Measurements from ENCODE around the gene MRFAP1L1.

MRFAP1L1 gene

GRCh38 chr4:6753103-6753560, 43.5 kb upstream of the MRFAP1L1 start:
- ChIA-PET CTCF (no interaction called here), POLR2A (no interaction called here)
- no peak for DNase-seq (ENCODE audit: extremely low spot score)
- TF ChIP-seq, protein P1, sequence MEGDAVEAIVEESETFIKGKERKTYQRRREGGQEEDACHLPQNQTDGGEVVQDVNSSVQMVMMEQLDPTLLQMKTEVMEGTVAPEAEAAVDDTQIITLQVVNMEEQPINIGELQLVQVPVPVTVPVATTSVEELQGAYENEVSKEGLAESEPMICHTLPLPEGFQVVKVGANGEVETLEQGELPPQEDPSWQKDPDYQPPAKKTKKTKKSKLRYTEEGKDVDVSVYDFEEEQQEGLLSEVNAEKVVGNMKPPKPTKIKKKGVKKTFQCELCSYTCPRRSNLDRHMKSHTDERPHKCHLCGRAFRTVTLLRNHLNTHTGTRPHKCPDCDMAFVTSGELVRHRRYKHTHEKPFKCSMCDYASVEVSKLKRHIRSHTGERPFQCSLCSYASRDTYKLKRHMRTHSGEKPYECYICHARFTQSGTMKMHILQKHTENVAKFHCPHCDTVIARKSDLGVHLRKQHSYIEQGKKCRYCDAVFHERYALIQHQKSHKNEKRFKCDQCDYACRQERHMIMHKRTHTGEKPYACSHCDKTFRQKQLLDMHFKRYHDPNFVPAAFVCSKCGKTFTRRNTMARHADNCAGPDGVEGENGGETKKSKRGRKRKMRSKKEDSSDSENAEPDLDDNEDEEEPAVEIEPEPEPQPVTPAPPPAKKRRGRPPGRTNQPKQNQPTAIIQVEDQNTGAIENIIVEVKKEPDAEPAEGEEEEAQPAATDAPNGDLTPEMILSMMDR (IDR thresholded peaks at IDR 0.05; ENCODE audit: control extremely low read depth, extremely low read depth, low read depth, missing control alignments) = no peak

DNA sequence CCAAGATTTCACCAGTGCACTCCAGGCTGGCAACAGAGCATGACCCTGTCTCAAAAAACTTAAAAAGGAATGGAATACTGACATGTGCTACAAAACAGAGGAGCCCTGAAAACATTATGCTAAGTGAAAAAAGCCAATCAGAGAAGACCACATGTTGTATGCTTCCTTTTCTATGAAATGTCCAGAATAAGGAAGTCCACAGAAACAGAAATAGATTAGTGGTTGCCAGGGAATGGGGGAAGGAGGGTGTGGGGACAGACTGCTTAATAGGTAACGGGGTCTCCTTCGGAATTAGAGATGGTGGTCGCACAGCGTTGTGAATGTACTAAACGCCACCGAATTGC, 42.8 kb upstream of the MRFAP1L1 start:
- no peak for DNase-seq (ENCODE audit: extremely low spot score)
- ChIA-PET CTCF (no interaction called here), POLR2A (no interaction called here)
- TF ChIP-seq, protein P1 (IDR thresholded peaks at IDR 0.05; ENCODE audit: control extremely low read depth, extremely low read depth, low read depth, missing control alignments) = no peak

- POLR2A ChIA-PET = no interaction called here
- TF ChIP-seq, protein P1 (IDR thresholded peaks at IDR 0.05; ENCODE audit: control extremely low read depth, extremely low read depth, low read depth, missing control alignments) = no peak
- no peak for DNase-seq (ENCODE audit: extremely low spot score)
- CTCF ChIA-PET = no interaction called here
These were observed 42.2 kb upstream of the MRFAP1L1 start for GRCh38 chr4:6751611-6752485.

DNA sequence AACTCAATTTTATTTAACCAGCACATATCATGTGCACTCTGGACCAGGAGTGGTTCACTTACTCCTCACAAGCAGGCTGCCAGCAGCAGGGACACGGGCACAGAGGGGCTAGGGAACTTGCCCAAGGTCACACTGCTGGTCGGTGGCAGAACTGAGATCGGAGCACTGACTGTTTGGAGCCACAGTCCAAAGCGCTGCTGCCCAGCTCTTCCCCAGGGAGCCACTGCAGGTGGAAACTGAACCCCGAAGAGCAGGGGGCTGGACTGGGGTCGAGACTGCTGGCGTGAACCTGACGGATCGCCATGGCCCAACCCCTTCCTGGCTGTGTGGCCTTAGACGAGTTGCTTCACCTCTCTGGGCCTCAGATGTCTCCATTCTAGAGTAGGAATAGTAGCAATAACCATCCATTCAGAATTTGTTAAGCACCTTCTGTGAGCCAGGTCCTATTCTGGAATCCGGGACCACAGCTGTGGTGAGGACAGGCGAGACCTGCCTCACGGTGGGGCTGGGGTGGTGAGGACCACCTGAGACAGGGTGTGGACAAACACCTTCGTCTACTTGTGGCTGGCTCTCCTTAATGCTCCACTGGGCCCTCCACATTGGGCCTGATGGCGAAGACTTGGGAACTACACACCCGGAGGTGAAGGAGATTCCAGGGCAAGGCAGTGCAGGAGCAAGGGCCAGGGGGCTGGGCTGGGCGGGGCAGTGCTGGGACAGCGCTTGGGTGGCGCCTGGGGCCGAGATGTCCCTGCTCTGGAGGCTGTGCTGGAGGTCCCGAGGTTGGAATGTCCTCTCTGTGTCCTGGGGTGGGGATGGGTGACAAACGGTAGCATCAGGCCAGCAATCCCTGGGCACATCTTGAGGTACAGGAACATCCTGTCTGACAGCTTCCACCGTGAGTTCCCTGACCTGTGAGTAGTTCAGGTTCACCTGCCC, 40.9 kb upstream of the MRFAP1L1 start:
- ChIA-PET POLR2A (no interaction called here), CTCF (interaction anchor here (0.7 to 1.2 kb wide), 2 partner anchors 30 to 123 kb away, joined by 3 to 6 read pairs; no protein-coding TSS in a partner anchor)
- no peak for DNase-seq (ENCODE audit: extremely low spot score)
- TF ChIP-seq, protein P1 (IDR thresholded peaks at IDR 0.05; ENCODE audit: control extremely low read depth, extremely low read depth, low read depth, missing control alignments) = no peak

DNA sequence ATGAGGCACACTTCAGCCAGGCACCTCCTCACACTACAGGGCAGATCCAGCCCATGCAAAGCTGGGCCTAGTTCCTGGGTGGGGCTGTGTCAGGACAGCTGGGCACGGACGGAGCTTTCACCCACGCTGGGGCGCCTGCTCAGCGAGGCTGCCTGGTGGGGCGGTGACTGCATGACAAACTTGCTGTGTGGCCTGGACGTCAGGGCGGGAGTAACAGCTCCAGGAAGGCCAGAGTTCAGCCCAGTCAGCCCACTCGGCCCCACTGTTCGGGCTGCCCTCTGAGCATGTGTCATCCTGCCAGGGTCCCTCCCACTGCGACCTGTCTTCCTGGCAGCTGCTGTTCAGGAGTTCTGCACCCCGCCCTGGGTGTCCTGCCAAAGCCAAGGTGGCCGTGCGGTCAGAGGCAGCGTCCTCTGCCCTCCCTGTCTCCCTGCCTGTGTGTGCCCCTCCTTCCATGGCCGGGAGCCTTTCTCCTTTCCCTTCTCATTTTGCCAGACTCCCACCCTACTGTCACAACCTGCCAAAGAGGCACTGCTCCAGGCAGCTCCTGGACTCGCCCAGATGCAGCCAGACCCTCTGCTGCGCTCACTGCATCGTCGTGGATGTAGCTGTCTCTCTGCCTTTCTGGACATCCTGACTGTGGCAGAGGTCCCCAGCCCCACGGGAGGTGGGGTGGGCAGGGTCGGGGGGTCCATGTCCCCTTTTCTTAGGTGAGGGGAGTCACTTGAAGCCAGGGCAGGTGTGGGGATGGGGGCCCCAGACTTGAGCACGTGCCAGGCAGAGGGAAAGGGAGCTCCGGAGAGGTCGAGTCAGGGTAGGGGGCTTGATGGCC, 39.9 kb upstream of the MRFAP1L1 start:
- ChIA-PET CTCF (interaction anchor here (0.7 to 1.2 kb wide), 2 partner anchors 29 to 124 kb away, joined by 3 to 6 read pairs; no protein-coding TSS in a partner anchor), POLR2A (no interaction called here)
- DNase-seq (ENCODE audit: extremely low spot score) = no peak
- TF ChIP-seq, protein P1 (IDR thresholded peaks at IDR 0.05; ENCODE audit: control extremely low read depth, extremely low read depth, low read depth, missing control alignments) = no peak

DNA sequence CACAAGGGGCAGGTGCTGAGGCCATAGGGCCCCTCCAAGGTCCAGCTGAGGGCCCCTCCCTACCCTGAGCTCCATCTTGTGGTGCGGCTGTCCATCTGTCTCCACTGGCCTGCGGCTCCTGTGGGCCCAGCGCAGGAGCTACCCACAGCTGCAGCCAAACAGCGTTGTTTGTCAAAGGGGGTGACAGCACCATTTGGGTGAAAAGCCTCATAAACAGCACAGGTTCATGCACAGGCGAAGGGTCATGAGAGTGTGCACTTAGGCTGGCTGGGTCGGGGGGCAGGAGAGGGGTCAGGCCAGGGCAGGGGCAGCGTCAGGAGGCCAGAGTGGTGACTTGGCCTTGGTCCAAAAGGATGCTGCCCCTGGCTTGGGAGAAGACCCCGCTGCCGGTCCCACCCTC, 38.6 kb upstream of the MRFAP1L1 start:
- ChIA-PET POLR2A (no interaction called here), CTCF (interaction anchor here (1.2 to 1.3 kb wide), 2 partner anchors 23 to 29 kb away, joined by 3 read pairs; no protein-coding TSS in a partner anchor)
- DNase-seq (ENCODE audit: extremely low spot score) = no peak
- TF ChIP-seq, protein P1 (IDR thresholded peaks at IDR 0.05; ENCODE audit: control extremely low read depth, extremely low read depth, low read depth, missing control alignments) = no peak
